HG03442 (cell line): Measurements from ENCODE around the gene TNNT2.

Experiments
- ATAC-seq: cut with Tn5 transposase; IDR thresholded peaks from one replicate; pipeline ENCODE4 v1.9.1; 2021; ENCODE audit warnings: mild to moderate bottlenecking, moderate library complexity; ENCODE audit not compliant: unreplicated experiment

TNNT2 gene

DNA sequence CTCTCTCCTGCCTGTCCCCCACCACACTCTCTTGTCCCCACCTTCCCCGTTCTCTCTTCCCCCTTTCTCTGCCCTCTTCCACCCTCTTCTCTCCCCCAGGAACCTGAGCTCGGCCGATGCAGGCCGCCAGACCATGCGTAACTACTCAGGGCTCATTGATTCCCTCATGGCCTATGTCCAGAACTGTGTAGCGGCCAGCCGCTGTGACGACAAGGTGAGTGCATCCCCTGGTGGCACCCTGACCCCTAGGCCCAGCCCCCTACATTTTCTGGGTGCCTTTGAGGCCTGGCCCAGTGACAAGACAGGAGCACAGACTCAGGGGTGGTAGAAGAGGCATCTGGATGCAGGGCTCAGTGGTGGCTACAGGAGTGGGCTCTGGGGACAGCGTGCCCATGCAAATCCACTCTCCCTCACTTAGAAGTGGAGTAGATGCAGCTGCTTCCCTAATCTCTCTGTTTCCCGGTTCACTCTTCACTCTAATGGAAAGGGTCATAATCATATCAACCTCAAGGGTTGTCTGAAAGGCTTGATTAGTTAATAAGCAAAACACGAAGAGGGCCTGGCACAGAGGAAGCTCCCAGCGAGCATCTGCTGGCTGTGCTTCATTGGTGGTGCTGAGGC lies 57.2 kb downstream of the TNNT2 start:
- no peak for ATAC-seq

DNA sequence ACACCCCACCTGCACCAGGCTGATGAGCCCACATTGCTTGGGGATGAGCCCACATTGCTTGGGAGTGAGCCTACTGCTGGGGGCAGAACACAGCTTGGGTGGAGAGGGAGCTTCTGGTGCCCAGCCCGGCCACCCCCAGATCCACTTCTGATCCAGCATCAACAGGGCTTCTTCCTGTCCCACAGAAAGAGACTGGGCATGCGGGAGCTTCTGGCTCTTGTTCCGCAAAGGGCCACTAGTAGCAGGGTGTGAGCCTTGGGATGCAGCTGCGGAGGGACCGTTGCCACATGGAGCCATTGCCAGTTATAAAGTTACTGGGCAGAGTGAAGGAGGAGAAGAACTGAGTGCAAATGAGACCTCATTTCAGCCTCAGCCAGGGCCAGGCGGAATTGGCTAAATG lies 57.8 kb downstream of the TNNT2 start:
- no peak for ATAC-seq

DNA sequence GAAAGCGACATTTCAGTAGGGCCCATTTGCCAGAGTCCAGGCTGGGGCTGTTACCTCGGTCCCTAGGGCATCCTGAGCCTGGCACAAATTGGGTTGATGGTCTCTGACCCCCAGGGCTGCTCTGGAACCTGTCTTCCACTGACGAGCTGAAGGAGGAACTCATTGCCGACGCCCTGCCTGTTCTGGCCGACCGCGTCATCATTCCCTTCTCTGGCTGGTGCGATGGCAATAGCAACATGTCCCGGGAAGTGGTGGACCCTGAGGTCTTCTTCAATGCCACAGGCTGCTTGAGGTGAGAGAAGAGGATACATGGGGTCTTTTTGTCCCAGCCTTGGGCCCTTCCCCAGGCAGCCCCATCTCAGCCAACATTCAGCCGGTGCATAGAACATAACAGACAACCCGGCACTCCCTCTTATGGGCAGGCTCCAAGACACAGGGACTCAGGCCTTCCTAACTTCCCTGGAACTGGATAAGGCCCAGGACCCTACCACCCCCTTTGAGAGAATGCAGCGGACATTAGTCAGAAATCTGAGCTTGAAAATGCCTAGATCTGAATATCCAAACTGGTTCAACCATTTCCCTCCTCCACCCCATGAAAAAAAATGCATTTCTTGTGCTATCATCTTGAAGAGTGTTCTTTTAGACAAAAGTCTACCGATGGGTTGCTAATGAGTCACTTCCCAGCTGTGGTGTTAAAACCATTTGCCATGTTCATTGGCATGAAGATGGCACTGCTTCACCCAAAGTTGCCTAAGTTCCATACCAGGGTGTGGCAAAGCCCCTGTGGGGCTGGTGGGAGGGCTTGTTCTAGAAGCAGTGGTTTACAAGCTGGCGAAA lies 58.8 kb downstream of the TNNT2 start:
- ATAC-seq: no peak

DNA sequence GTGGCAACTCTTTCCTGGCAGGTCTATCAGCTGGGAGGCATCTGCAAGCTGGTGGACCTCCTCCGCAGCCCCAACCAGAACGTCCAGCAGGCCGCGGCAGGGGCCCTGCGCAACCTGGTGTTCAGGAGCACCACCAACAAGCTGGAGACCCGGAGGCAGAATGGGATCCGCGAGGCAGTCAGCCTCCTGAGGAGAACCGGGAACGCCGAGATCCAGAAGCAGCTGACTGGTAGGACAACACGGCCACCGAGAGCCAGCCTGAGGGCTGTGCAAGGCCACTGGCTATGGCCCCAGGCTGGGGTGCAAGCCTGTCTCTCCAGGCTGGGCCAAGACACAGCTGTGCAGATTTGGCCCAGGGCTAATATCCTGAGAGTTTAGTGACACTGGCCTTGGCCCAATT lies 59.9 kb downstream of the TNNT2 start:
- ATAC-seq: no peak

DNA sequence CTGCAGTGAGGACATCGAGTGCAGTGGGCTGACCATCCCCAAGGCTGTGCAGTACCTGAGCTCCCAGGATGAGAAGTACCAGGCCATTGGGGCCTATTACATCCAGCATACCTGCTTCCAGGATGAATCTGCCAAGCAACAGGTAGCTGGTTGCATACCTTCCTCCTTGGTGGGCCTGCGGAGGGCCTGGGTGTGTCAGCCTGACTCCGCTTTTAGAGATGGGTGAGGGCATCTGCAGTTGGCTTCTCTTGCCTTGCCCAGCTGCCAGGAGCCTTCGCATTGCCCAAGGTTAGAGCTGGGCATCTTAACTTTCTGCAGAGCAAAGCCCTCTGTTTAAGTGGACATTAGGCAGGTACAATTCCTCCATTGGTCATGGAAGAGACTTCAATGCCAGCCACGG lies 60.9 kb downstream of the TNNT2 start:
- no peak for ATAC-seq

DNA sequence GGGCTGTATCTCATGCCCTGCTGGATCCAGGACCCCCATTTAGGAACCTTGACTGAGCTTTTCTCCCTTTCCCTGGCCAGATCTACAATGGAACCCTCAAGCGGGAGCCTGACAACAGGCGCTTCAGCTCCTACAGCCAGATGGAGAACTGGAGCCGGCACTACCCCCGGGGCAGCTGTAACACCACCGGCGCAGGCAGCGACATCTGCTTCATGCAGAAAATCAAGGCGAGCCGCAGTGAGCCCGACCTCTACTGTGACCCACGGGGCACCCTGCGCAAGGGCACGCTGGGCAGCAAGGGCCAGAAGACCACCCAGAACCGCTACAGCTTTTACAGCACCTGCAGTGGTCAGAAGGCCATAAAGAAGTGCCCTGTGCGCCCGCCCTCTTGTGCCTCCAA lies 64.4 kb downstream of the TNNT2 start:
- no peak for ATAC-seq

DNA sequence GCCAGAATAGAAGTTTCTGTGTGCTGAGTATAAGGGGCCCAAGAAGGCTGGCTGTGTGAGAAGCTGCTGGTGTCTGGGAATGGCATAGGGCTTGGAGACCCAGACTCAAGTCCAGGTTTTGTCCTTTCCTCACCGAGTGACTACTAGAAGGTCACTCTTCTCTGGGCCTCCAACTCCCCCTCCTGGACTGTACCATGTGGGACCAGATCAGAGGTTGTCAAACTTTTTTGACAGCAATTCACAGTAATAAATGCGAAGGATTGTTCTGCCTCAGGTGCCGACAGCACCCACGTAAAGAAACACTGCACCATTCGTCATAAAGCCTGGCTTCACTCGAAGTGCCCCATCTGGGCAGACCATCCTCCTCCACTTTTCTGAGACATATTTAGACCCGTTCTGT lies 65.2 kb downstream of the TNNT2 start:
- ATAC-seq: no peak

DNA sequence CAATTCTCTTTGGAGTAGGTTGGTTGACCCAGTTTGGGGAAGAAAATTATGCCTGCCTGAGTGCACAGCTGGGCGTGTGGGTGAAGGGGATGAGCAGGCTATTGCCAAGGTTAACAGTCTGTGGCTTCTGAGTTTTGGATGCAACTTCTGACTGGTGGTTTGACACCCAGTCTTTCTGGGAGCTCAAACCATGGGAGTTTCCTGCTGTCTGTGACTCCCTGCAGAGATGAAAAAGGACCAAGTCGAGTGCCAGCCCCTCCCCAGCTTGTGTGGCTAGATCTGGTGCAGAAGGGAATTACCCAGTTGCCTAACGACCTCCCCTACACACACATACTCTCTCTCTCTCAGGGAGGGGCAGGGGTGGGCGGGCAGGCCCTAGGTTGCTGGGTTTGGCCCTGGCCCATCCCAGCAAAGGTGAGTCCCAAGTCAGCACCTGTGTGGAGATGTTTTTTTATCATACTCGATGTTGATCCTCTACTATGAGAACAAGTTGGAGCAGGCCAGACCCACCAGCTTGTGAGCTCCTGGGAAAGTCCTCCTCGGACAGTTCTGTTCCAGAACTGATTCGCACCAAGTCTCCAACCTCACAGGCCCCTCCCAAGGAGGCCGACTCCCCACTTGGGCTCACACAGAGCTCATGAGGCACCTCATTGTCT lies 66.0 kb downstream of the TNNT2 start:
- no peak for ATAC-seq

DNA sequence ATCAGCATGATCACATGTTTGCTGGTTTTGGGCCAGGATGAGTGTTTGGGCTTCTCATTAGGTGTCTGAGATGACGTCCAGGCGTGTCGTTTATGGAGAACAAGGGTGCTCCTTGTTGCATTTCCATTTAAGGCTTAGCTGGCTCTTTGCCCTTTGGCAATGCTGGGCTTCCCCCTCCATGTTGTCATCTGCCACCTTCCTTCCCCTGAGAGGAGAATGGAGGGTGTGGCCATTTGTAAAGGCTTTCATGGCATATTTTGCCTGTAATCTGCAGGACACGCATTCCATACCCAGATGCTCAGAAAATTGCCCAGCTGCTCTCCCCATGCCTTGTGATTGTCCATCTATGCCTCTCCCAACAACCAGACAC lies 66.5 kb downstream of the TNNT2 start:
- ATAC-seq: no peak

DNA sequence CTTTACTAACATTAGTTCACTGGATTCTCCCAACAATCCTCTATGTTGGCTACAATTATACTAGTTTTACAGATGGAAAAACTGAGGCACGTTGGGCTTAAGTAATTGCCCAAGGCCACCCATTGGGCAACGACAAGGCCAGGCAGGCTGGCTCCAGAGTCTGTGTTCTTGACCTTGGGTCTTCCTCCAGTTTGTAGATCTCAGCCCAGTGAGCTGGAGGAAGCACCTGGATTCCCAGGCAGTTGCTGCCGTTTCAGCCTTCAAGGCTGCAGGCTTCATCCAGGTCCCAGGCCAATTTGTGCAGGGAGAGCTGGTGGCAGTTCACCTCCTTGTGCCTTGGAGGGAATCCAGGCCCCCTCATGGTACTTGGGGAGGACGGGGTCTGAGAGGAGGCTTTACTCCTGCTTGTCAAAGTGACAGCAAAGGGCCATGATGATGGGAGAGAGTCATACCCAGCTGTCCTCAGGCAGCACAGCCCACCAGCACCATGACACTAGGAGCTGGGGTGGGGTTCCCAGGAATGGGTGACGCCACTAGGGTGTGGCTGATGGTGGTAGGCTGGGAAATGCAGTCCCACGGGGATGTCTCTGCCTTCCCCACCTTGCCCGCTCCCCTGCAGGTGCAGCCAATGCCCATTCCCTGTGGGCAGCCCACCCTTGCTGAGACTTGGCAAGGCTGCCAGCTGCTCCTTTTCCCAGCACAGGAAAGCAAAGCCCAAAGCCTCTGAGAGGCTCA lies 67.1 kb downstream of the TNNT2 start:
- ATAC-seq: no peak

DNA sequence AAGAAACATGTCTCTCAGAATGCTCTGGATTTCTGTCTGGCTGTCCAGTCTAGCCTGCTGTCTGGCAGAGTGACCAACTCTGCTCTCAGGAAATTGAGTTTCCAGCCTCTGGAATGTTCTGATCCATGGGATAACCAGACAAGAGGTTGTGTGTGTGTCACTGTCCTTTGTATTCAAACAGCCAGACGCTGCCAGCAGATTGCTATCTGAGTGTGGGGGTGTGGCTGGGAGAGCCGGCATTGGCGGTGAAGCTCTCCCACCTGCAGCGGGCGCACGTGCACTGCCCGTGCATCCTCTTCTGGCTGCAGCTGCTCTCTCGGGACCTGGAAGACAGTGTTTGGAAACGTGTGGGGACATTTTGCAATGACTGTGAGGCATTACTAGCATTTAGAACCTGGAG lies 68.1 kb downstream of the TNNT2 start:
- ATAC-seq: no peak
